Ascending aorta (tissue), 2 donors: Measurements from ENCODE around the gene CNIH4. TPM values are rescaled to one million over a fixed set of nuclear protein-coding genes. Genes with fewer than 3 reads are reported as not detected.

Source experiments
- DNase-seq, 2 donors: peaks; one replicate each; pipeline ENCODE4 v3.0.0-alpha.2; 2019; ENCODE audit warnings: low spot score in 2 of 2
- H3K27ac ChIP-seq, 2 donors: fragments of 200-600 bp; sonication (generic); one replicate each; pipeline ENCODE4 v1.5.1; 2016 to 2017; ENCODE audit warnings: mild to moderate bottlenecking in 1 of 2
- H3K27me3 ChIP-seq: fragments of 200-600 bp; sonication (generic); one replicate; pipeline ENCODE4 v1.5.1; 2017
- H3K36me3 ChIP-seq, 2 donors: fragments of 200-600 bp; sonication (generic); one replicate each; pipeline ENCODE4 v1.5.1; 2016
- H3K4me1 ChIP-seq, 2 donors: fragments of 200-600 bp; sonication (generic); one replicate each; pipeline ENCODE4 v1.5.1; 2016 to 2017; ENCODE audit warnings: mild to moderate bottlenecking in 1 of 2
- H3K4me3 ChIP-seq, 2 donors: fragments of 200-600 bp; sonication (generic); one replicate each; pipeline ENCODE4 v1.5.1; 2016 to 2017; ENCODE audit warnings: mild to moderate bottlenecking in 1 of 2
- H3K9me3 ChIP-seq, 2 donors: fragments of 200-600 bp; sonication (generic); one replicate each; pipeline ENCODE4 v1.5.1; 2016
- intact Hi-C: fragments of 100-400 bp; cut with DNase I; formaldehyde crosslinking; loops from one replicate; pipeline ENCODE4 v1.15.1; 2023
- total RNA-seq: library from RNA; depleted of rRNA; stranded (reverse); fragments of >200 nt; gene quantifications from one replicate; pipeline ENCODE4 v1.1.0, GENCODE V29; 2016
- TF ChIP-seq, protein P1 (sequence below), 3 experiments: fragments of 200-600 bp in 2 of 3; fragments of 450-650 bp in 1 of 3; sonication (generic) in 2 of 3; IDR thresholded peaks; one replicate each; pipeline ENCODE4 v1.5.1; 2016 to 2019; ENCODE audit warnings: antibody characterized with exemption in 3 of 3, mild to moderate bottlenecking in 1 of 3, moderate library complexity in 1 of 3

Gene CNIH4
- total RNA-seq, 1 donor from 2014 or later = 26.9 TPM

DNA sequence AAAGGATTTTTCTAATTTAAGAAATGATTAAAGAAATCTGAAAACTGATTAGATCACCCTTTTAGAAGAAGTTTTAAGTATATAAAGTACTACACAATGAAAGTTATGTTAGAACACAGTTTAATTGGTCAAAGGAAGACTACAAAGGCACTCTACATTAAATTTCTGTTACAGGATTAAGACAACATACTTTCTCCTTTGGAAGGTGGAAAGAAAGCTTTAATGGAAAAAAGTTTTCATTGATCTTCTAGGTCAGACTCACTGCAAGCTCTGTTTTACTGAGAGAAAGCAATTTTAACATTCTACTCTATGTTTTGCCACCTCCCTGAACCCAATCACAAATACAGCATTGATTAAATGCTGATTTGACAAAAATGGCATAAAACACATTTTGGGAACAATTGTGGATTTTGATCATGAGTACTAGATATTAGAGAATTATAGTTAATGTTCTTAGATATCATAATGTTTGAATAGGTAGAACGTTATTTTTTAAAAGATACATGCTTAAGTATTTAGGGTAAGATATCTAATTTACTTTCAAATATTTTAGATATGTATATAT, 45.9 kb downstream of the CNIH4 start:
- Histone ChIP-seq H3K4me3 (no peak overlapping the region), H3K4me1 (no peaks in the 10 kb centered on the region), H3K36me3 (peaks cover 66 to 92% of the 10 kb centered on the region in 2 donors), H3K27me3 (no peaks in the 10 kb centered on the region), H3K9me3 (no peaks in the 10 kb centered on the region), H3K27ac (no peak overlapping the region)
- DNase-seq = no peak
- TF ChIP-seq, protein P1, sequence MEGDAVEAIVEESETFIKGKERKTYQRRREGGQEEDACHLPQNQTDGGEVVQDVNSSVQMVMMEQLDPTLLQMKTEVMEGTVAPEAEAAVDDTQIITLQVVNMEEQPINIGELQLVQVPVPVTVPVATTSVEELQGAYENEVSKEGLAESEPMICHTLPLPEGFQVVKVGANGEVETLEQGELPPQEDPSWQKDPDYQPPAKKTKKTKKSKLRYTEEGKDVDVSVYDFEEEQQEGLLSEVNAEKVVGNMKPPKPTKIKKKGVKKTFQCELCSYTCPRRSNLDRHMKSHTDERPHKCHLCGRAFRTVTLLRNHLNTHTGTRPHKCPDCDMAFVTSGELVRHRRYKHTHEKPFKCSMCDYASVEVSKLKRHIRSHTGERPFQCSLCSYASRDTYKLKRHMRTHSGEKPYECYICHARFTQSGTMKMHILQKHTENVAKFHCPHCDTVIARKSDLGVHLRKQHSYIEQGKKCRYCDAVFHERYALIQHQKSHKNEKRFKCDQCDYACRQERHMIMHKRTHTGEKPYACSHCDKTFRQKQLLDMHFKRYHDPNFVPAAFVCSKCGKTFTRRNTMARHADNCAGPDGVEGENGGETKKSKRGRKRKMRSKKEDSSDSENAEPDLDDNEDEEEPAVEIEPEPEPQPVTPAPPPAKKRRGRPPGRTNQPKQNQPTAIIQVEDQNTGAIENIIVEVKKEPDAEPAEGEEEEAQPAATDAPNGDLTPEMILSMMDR (IDR thresholded peaks at IDR 0.05) = no peak
- intact Hi-C loops = no loop called here

DNA sequence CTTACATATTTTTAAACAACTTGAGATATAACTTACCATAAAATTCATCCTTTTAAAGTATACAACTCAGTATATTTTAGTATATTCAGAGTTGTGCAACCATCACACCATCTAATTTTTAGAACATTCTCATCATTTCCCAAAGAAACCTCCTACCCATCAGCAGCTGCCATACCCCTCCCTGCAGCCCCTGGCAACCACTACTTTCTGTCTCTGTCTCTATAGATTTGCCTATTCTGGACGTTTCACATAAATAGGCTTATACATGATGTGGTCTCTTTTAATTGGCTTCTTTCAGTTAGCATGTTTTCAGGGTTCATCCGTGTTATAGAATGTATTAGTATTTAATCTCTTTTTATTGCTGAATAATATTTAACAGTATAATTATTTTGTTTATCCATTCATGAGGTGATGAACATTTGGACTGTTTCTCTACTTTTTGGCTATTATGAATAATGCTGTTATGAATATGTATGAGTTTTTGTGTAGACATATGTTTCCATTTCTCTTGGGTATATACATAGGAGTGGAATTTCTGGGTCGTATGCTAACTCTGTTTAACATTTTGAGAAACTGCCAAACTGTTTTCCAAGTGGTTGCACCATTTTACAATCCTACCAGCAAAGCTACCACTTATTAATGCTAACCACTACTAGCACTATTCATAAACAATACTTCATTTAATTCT, 48.4 kb downstream of the CNIH4 start:
- H3K9me3 ChIP-seq = no peaks in the 10 kb centered on the region
- TF ChIP-seq, protein P1 (IDR thresholded peaks at IDR 0.05) = no peak
- H3K4me3 ChIP-seq = no peak overlapping the region
- H3K27ac ChIP-seq = no peak overlapping the region
- intact Hi-C loops = no loop called here
- no peak for DNase-seq
- H3K36me3 ChIP-seq = peaks cover 66 to 89% of the 10 kb centered on the region in 2 donors
- no peaks in the 10 kb centered on the region for H3K4me1 ChIP-seq
- no peaks in the 10 kb centered on the region for H3K27me3 ChIP-seq

DNA sequence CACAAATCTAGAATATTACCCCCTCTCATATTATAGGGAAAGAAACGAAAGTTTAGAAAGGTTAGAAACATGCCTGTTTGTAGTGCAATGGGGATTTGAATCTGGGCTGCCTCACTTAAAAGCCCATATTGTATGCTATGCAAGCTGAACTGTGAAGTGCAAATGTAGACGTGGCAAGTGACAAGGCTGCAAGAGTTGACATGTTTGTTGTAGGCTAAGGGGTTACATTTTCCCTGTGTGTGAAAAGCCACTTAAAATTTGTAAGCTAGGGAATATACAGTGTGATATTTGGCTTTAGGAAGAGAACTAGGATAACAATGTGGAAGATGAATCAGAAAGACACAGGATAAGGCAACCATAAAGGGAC, 48.9 kb downstream of the CNIH4 start:
- Histone ChIP-seq H3K27ac (no peak overlapping the region), H3K4me3 (no peak overlapping the region), H3K27me3 (no peaks in the 10 kb centered on the region), H3K4me1 (no peaks in the 10 kb centered on the region), H3K36me3 (peaks cover 62 to 90% of the 10 kb centered on the region in 2 donors), H3K9me3 (no peaks in the 10 kb centered on the region)
- DNase-seq = no peak
- TF ChIP-seq, protein P1 (IDR thresholded peaks at IDR 0.05) = no peak
- intact Hi-C loops = no loop called here

DNA sequence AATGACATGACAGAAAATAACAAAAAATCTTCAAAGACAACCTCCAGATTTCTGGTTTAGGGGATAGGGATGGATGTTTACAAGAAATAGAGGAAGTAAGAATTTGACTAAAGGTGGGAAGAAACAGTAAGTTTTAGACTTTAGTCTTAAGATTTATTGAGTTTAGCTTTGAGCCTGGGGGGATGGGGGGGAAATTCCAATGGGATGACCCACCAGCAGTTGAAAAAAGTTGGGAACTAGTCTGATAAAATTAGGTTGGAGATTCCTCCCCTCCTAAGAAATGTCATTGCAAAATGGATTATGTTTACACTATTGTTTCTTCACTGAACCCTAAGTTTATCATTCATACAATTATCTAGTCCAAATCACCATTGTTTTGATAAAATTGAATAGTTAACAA, 49.5 kb downstream of the CNIH4 start:
- intact Hi-C loops = no loop called here
- Histone ChIP-seq H3K4me3 (no peak overlapping the region), H3K36me3 (peaks cover 62 to 90% of the 10 kb centered on the region in 2 donors), H3K4me1 (no peaks in the 10 kb centered on the region), H3K27me3 (no peaks in the 10 kb centered on the region), H3K27ac (no peak overlapping the region), H3K9me3 (no peaks in the 10 kb centered on the region)
- no peak for DNase-seq
- TF ChIP-seq, protein P1 (IDR thresholded peaks at IDR 0.05) = no peak

DNA sequence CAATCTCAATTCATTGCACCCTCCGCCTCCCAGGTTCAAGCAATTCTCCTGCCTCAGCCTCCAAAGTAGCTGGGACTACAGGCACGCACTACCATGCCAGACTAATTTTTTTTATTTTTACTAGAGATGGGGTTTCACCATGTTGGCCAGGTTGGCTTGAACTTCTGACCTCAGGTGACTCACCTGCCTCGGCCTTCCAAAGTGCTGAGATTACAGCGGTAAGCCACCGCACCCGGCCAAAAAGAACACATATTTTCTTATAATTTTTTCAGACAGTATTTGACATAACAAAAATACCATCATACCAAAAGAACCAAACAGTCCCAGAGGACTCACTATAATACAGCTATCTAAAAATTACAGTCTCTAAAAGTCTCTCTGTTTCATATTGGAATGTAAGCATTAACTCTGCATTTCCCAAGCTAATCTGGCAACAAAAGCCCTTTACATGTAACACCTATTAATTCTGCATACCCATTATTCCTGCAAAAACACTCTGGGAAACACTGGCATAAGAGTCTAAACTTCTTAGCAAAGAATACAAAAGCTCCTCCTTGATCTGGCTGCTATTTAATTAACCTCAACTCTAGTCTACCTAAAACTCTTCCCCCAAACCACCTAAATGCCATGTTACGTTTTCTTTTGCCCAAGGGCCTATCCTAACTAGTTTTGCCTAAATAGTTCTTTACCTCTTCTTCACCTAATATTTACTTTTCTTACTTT, 51.1 kb downstream of the CNIH4 start:
- intact Hi-C loops = no loop called here

More for the DNA sequence above, 51.1 kb downstream of the CNIH4 start:
- TF ChIP-seq, protein P1 (IDR thresholded peaks at IDR 0.05) = no peak
- Histone ChIP-seq H3K27ac (no peak overlapping the region), H3K9me3 (no peaks in the 10 kb centered on the region), H3K4me3 (no peak overlapping the region), H3K36me3 (peaks cover 64 to 91% of the 10 kb centered on the region in 2 donors), H3K27me3 (no peaks in the 10 kb centered on the region), H3K4me1 (no peaks in the 10 kb centered on the region)
- no peak for DNase-seq
